ENCODE data around the gene GEMIN5. TPM values are rescaled to one million over a fixed set of nuclear protein-coding genes. Genes with fewer than 3 reads are reported as not detected.

Gene GEMIN5
- total and polyA plus RNA-seq, 5 donors from 2014 or later = 8.0 to 14.0 (median 11.0) TPM

- Histone ChIP-seq H3K27ac (ENCODE audit: insufficient read depth, low read length, poor library complexity, severe bottlenecking) (no peak within 1 kb of the TSS), H3K4me1 (ENCODE audit: control insufficient read depth, insufficient read depth, low read length, poor library complexity, severe bottlenecking) (no peaks in the 10 kb centered on the region), H3K36me3 (ENCODE audit: control insufficient read depth, insufficient read depth, low read length) (no peaks in the 10 kb centered on the region), H3K9me3 (ENCODE audit: control insufficient read depth in 2 of 2, low read length in 2 of 2) (no peaks in the 10 kb centered on the region), H3K27me3 (ENCODE audit: control insufficient read depth, insufficient read depth, low read length) (no peaks in the 10 kb centered on the region), H3K4me3 (ENCODE audit: low read depth, low read length) (no peak within 1 kb of the TSS)
- Mint-ChIP-seq H3K27me3 (no peaks in the 10 kb centered on the region), H3K4me1 (peaks cover 0 to 7% (median 0%) of the 10 kb centered on the region in 4 donors), H3K4me3 (peak within 1 kb of the TSS in 2 of 4 donors; percentile 46 to 66), H3K36me3 (no peaks in the 10 kb centered on the region), H3K27ac (peak within 1 kb of the TSS in 2 of 3 donors; percentile 12 to 78), H3K9me3 (no peaks in the 10 kb centered on the region)
- DNase-seq (no peak), ATAC-seq (ENCODE audit: low read depth in 2 of 2) (no peak)
These were observed 87.6 kb downstream of the GEMIN5 start, which contains the start of gene FAXDC2 for GRCh38 chr5:154850255-154851062. Gene FAXDC2 (minus strand): TSS chr5:154850603. CDS start chr5:154838178, 12,425 bp downstream.

- Mint-ChIP-seq H3K4me1 (peaks cover 0 to 7% (median 0%) of the 10 kb centered on the region in 4 donors), H3K27ac (peak overlapping the region in 1 of 3 donors; percentile 12), H3K36me3 (no peaks in the 10 kb centered on the region), H3K9me3 (no peaks in the 10 kb centered on the region), H3K27me3 (no peaks in the 10 kb centered on the region), H3K4me3 (no peak overlapping the region)
- no peaks in the 10 kb centered on the region for H3K4me1 ChIP-seq (ENCODE audit: control insufficient read depth, insufficient read depth, low read length, poor library complexity, severe bottlenecking)
- DNase-seq = no peak
- H3K9me3 ChIP-seq (ENCODE audit: control insufficient read depth in 2 of 2, low read length in 2 of 2) = no peaks in the 10 kb centered on the region
- H3K4me3 ChIP-seq (ENCODE audit: low read depth, low read length) = no peak overlapping the region
- H3K27me3 ChIP-seq (ENCODE audit: control insufficient read depth, insufficient read depth, low read length) = no peaks in the 10 kb centered on the region
- no peak overlapping the region for H3K27ac ChIP-seq (ENCODE audit: insufficient read depth, low read length, poor library complexity, severe bottlenecking)
- H3K36me3 ChIP-seq (ENCODE audit: control insufficient read depth, insufficient read depth, low read length) = no peaks in the 10 kb centered on the region
- no peak for ATAC-seq (ENCODE audit: low read depth in 2 of 2)
These were observed 88.2 kb downstream of the GEMIN5 start for GRCh38 chr5:154849791-154850201.

- ATAC-seq (ENCODE audit: low read depth in 2 of 2) (no peak), DNase-seq (no peak)
- Mint-ChIP-seq H3K4me3 (no peak overlapping the region), H3K9me3 (no peaks in the 10 kb centered on the region), H3K4me1 (peaks cover 0 to 7% (median 0%) of the 10 kb centered on the region in 4 donors), H3K27me3 (no peaks in the 10 kb centered on the region), H3K27ac (peak overlapping the region in 1 of 3 donors; percentile 66), H3K36me3 (no peaks in the 10 kb centered on the region)
- no peaks in the 10 kb centered on the region for H3K27me3 ChIP-seq (ENCODE audit: control insufficient read depth, insufficient read depth, low read length)
- H3K4me3 ChIP-seq (ENCODE audit: low read depth, low read length) = no peak overlapping the region
- no peaks in the 10 kb centered on the region for H3K4me1 ChIP-seq (ENCODE audit: control insufficient read depth, insufficient read depth, low read length, poor library complexity, severe bottlenecking)
- H3K27ac ChIP-seq (ENCODE audit: insufficient read depth, low read length, poor library complexity, severe bottlenecking) = no peak overlapping the region
- H3K36me3 ChIP-seq (ENCODE audit: control insufficient read depth, insufficient read depth, low read length) = no peaks in the 10 kb centered on the region
- H3K9me3 ChIP-seq (ENCODE audit: control insufficient read depth in 2 of 2, low read length in 2 of 2) = no peaks in the 10 kb centered on the region
These were observed 88.7 kb downstream of the GEMIN5 start for GRCh38 chr5:154849264-154849785.

GRCh38 chr5:154844809-154845208 lies 93.2 kb downstream of the GEMIN5 start:
- Histone ChIP-seq H3K27me3 (ENCODE audit: control insufficient read depth, insufficient read depth, low read length) (no peaks in the 10 kb centered on the region), H3K4me3 (ENCODE audit: low read depth, low read length) (no peak overlapping the region), H3K4me1 (ENCODE audit: control insufficient read depth, insufficient read depth, low read length, poor library complexity, severe bottlenecking) (no peaks in the 10 kb centered on the region), H3K27ac (ENCODE audit: insufficient read depth, low read length, poor library complexity, severe bottlenecking) (no peak overlapping the region), H3K9me3 (ENCODE audit: control insufficient read depth in 2 of 2, low read length in 2 of 2) (no peaks in the 10 kb centered on the region), H3K36me3 (ENCODE audit: control insufficient read depth, insufficient read depth, low read length) (no peaks in the 10 kb centered on the region)
- DNase-seq = no peak
- H3K27ac Mint-ChIP-seq = no peak overlapping the region
- H3K27me3 Mint-ChIP-seq = no peaks in the 10 kb centered on the region
- no peaks in the 10 kb centered on the region for H3K36me3 Mint-ChIP-seq
- ATAC-seq (ENCODE audit: low read depth in 2 of 2) = no peak
- no peaks in the 10 kb centered on the region for H3K9me3 Mint-ChIP-seq
- H3K4me3 Mint-ChIP-seq = no peak overlapping the region
- H3K4me1 Mint-ChIP-seq = no peaks in the 10 kb centered on the region

GRCh38 chr5:154842689-154843530 lies 95.1 kb downstream of the GEMIN5 start:
- no peaks in the 10 kb centered on the region for H3K4me1 ChIP-seq (ENCODE audit: control insufficient read depth, insufficient read depth, low read length, poor library complexity, severe bottlenecking)
- Mint-ChIP-seq H3K36me3 (peaks cover 1% of the 10 kb centered on the region), H3K4me3 (no peak overlapping the region), H3K27ac (no peak overlapping the region), H3K4me1 (no peaks in the 10 kb centered on the region), H3K9me3 (no peaks in the 10 kb centered on the region), H3K27me3 (no peaks in the 10 kb centered on the region)
- H3K27me3 ChIP-seq (ENCODE audit: control insufficient read depth, insufficient read depth, low read length) = no peaks in the 10 kb centered on the region
- no peaks in the 10 kb centered on the region for H3K36me3 ChIP-seq (ENCODE audit: control insufficient read depth, insufficient read depth, low read length)
- DNase-seq = no peak
- ATAC-seq (ENCODE audit: low read depth in 2 of 2) = no peak
- no peak overlapping the region for H3K4me3 ChIP-seq (ENCODE audit: low read depth, low read length)
- H3K9me3 ChIP-seq (ENCODE audit: control insufficient read depth in 2 of 2, low read length in 2 of 2) = no peaks in the 10 kb centered on the region
- H3K27ac ChIP-seq (ENCODE audit: insufficient read depth, low read length, poor library complexity, severe bottlenecking) = no peak overlapping the region

GRCh38 chr5:154841273-154841661 lies 96.7 kb downstream of the GEMIN5 start:
- no peak for DNase-seq
- H3K9me3 ChIP-seq (ENCODE audit: control insufficient read depth in 2 of 2, low read length in 2 of 2) = no peaks in the 10 kb centered on the region
- H3K4me3 ChIP-seq (ENCODE audit: low read depth, low read length) = no peak overlapping the region
- H3K36me3 ChIP-seq (ENCODE audit: control insufficient read depth, insufficient read depth, low read length) = no peaks in the 10 kb centered on the region
- no peak overlapping the region for H3K27ac ChIP-seq (ENCODE audit: insufficient read depth, low read length, poor library complexity, severe bottlenecking)
- H3K4me1 ChIP-seq (ENCODE audit: control insufficient read depth, insufficient read depth, low read length, poor library complexity, severe bottlenecking) = no peaks in the 10 kb centered on the region
- Mint-ChIP-seq H3K4me3 (no peak overlapping the region), H3K27me3 (no peaks in the 10 kb centered on the region), H3K4me1 (no peaks in the 10 kb centered on the region), H3K27ac (no peak overlapping the region), H3K9me3 (no peaks in the 10 kb centered on the region), H3K36me3 (peaks cover 3% of the 10 kb centered on the region)
- H3K27me3 ChIP-seq (ENCODE audit: control insufficient read depth, insufficient read depth, low read length) = no peaks in the 10 kb centered on the region
- no peak for ATAC-seq (ENCODE audit: low read depth in 2 of 2)

- Mint-ChIP-seq H3K27ac (peak overlapping the region in 1 of 3 donors; percentile 11), H3K4me1 (no peaks in the 10 kb centered on the region), H3K36me3 (peaks cover 3% of the 10 kb centered on the region), H3K9me3 (no peaks in the 10 kb centered on the region), H3K4me3 (no peak overlapping the region), H3K27me3 (no peaks in the 10 kb centered on the region)
- Histone ChIP-seq H3K4me3 (ENCODE audit: low read depth, low read length) (no peak overlapping the region), H3K9me3 (ENCODE audit: control insufficient read depth in 2 of 2, low read length in 2 of 2) (no peaks in the 10 kb centered on the region), H3K4me1 (ENCODE audit: control insufficient read depth, insufficient read depth, low read length, poor library complexity, severe bottlenecking) (no peaks in the 10 kb centered on the region), H3K27me3 (ENCODE audit: control insufficient read depth, insufficient read depth, low read length) (no peaks in the 10 kb centered on the region), H3K36me3 (ENCODE audit: control insufficient read depth, insufficient read depth, low read length) (no peaks in the 10 kb centered on the region), H3K27ac (ENCODE audit: insufficient read depth, low read length, poor library complexity, severe bottlenecking) (no peak overlapping the region)
- DNase-seq (no peak), ATAC-seq (ENCODE audit: low read depth in 2 of 2) (no peak)
These were observed 97.4 kb downstream of the GEMIN5 start for GRCh38 chr5:154840435-154841272.

Measured in CD4-positive, CD25-positive, alpha-beta regulatory T cell (primary cell).